GM19467 (cell line): ENCODE data around the gene VPS29.

Source experiments
- ATAC-seq: cut with Tn5 transposase; IDR thresholded peaks from one replicate; pipeline ENCODE4 v1.9.1; 2021; ENCODE audit warnings: mild to moderate bottlenecking, moderate library complexity; ENCODE audit not compliant: unreplicated experiment

Gene VPS29

DNA sequence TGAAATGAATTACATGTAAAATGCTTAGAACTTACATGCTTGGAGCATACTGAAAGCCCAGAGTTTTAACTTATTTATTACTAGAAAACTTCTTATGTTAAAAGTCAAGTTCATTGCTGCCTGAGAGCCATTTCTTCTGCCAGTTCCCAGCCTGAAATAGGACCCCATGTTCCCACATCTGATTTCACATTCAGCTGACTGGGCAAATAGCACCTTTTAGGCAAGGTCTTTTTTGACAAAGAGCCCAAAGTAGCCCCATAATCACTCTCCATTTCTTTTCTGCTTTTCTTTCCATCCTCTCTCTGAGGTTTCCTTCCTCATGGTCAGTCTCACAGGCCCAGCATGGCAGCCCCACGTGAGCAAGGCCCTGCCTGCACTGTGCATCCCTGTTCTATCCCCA lies 50.6 kb downstream of the VPS29 start:
- ATAC-seq = no peak

- peak; percentile 88 for ATAC-seq
Measured at GRCh38 chr12:110449799-110450497, 52.0 kb downstream of the VPS29 start, which contains the start of gene ARPC3. Gene ARPC3, minus strand, starts transcription at chr12:110450337. Its CDS starts 77 bp downstream, at chr12:110450260.

GRCh38 chr12:110444455-110444854 lies 57.5 kb downstream of the VPS29 start:
- ATAC-seq = no peak
